ENCODE data around the gene CCL8.

The CCL8 gene
- total RNA-seq: 0 reads per million in 3 experiments

DNA sequence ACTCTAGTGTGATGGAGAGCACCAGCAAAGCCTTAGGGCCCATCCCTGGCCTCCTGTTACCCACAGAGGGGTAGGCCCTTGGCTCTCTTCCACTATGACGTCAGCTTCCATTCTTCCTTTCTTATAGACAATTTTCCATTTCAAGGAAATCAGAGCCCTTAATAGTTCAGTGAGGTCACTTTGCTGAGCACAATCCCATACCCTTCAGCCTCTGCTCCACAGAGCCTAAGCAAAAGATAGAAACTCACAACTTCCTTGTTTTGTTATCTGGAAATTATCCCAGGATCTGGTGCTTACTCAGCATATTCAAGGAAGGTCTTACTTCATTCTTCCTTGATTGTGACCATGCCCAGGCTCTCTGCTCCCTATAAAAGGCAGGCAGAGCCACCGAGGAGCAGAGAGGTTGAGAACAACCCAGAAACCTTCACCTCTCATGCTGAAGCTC lies at the start of gene CCL8:
TSS of gene CCL8 (plus strand) at position 397 of the 445 bp plus-strand sequence. CDS start 67 bp downstream, outside the sequence.
- DNase-seq: no peak

DNA sequence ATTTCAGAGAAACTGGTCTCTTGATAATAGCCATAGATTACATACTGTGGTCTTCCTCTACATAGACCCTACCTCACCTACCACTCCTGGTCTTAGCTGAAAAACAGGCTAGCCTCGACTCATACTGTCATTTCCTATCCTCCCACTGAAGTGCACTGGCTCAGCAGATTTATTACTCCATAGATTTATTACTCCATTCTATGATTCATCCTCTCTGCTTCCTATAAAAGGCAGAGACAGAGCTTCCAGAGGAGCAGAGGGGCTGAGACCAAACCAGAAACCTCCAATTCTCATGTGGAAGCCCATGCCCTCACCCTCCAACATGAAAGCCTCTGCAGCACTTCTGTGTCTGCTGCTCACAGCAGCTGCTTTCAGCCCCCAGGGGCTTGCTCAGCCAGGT lies 49.3 kb upstream of the CCL8 start, which contains the start of gene CCL7:
TSS of gene CCL7 (plus strand) at position 253 of the 400 bp plus-strand sequence. CDS start at position 323, 70 bp downstream.
- no peak for DNase-seq

DNA sequence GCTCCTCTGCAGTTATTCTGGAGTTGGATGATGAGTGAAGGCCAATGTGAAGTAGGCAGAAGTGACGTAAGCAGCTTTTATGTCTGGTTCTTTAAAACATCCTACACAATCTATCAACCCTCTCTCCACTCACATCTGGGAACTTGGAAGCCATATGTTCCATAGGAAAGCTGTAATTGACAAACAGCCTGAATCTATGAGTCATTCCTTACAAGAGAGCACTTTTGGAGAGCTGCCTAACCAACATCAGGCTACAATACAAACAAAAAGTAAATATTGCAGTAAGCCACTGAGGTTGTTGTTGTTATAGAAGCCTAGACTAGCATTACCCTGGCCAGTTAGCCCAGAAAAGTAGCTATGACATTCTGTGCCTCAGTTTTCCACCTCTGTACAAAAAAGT lies 43.4 kb upstream of the CCL8 start:
- no peak for DNase-seq

GRCh38 chr17:34276826-34277225 lies 42.4 kb upstream of the CCL8 start:
- DNase-seq: no peak

DNA sequence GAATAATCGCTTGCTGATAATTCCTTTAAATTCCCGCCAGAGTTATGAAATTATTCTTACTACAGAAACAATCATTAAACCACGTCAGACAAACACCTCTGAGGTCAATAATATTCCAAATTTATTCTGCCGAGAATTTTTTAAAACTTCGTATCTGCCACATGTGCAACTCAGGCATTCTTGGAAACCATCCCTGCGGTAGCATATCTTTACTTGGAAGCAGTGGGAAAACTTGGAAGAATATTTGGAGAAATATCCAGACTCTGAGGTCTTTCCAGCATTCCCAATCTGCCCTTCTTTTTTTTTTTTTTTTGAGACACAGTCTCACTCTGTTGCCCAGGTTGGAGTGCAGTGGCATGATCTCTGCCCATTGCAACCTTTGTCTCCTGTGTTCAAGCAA lies 35.7 kb upstream of the CCL8 start:
- no peak for DNase-seq

GRCh38 chr17:34285286-34285792 lies 33.9 kb upstream of the CCL8 start, which contains the start of gene CCL11:
Gene CCL11, plus strand, starts transcription at chr17:34285742. Its CDS starts 67 bp downstream, at chr17:34285809.
- DNase-seq: no peak

DNA sequence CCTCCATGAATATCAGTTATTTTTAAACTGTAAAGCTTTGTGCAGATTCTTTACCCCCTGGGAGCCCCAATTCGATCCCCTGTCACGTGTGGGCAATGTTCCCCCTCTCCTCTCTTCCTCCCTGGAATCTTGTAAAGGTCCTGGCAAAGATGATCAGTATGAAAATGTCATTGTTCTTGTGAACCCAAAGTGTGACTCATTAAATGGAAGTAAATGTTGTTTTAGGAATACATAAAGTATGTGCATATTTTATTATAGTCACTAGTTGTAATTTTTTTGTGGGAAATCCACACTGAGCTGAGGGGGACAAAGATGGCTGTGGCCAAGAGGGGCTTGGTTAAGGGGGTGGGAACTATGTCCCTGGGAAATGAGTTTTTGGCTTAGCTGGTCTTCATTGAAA lies 31.4 kb upstream of the CCL8 start:
- DNase-seq: no peak

DNA sequence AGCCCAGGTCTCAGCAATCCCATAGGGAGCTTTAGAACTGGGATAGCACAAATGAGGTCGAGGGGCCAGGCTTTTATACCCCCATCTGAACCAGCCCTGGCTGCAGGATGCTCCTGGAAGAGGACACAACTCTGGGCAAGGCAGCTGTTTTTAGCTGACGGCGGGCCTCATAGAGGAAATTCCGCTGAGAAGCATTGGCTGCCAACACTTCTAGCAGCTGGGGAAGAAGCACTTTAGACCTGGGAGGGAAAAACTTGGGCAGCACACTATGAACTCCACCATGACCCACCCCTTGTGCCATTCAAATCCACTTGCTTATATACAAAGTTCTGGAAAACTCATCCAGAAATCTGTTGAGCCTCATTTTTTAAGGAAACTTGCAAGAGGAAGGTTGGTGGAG lies 28.6 kb upstream of the CCL8 start:
- no peak for DNase-seq

GRCh38 chr17:34291721-34292348 lies 27.4 kb upstream of the CCL8 start:
- DNase-seq: no peak

DNA sequence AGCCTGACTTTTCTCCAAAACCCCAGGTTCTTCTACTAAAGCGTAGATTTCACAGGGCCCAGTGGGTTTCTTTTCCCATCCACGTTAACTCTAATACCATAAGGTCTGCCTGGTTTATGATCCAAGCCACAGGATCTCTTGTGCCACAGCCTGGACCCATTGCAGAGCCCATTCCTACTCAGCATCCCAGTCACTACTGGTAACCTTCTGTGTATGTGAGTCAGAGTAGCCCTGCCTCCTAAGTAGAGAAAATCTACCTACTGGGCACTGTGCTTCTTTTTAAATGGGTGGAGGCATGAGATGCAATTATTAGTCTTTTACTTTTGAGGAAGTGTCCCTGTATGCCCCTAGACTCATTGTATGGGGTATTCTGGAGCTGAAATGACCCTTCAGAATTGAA lies 20.2 kb upstream of the CCL8 start:
- no peak for DNase-seq

- DNase-seq: no peak
Measured at GRCh38 chr17:34299956-34300577, 19.2 kb upstream of the CCL8 start.

DNA sequence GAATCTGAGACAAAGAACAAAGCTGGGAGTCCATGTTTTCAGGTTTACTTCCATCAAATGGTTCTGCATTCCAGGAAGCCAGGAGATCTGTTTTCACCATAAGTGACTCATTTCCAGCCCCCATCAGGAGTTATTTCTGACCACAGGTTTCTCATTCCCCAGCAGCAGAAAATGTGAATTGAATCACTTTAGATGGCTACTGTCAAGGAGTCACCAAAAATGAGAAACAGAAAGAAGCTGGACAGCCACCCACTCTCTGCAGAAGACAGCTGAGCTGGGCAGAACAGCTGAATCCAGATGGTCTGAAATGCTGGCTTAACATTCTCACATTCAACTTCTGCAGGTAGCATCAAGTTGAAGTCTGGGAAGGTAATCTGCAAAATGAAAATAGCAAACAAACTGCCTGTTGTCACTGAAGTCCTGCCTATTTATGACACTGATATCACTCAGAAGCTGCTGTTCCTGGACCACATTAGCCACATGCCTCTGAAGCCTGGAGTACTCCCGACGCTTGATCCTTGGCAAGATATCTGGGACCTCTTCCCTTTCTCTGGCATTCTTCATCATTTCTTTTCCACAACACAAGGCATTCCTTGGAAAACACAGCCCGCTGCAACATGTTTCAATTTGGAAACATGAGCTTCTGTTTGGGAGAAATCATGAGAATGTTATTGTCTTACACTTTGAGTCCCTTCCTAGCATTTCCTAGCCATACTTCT lies 18.4 kb upstream of the CCL8 start:
- no peak for DNase-seq

DNA sequence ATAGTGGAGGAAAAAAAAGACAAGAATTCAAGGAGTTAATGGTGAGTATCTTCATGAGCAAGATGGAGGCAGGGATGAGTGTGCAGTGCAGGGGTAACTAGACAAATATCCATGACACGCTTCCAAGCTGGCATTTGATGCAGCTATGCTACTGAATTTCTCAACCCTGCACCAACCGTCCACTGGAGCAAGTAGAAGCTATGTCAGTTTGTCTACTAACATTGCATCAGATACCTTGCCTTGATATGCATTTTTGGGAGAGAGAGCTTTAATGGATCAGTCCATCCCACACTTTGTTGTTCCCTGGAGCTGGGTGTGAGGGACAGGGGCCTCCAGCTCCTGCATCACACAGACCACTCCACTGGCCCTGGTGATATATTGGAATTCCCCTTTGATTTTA lies 17.2 kb upstream of the CCL8 start:
- no peak for DNase-seq

GRCh38 chr17:34302636-34303035 lies 16.6 kb upstream of the CCL8 start:
- no peak for DNase-seq

- DNase-seq: no peak
Measured at GRCh38 chr17:34303606-34304005, 15.6 kb upstream of the CCL8 start.

GRCh38 chr17:34305061-34305460 lies 14.2 kb upstream of the CCL8 start:
- DNase-seq: no peak

GRCh38 chr17:34305606-34306005 lies 13.6 kb upstream of the CCL8 start:
- DNase-seq: no peak

- DNase-seq: no peak
Measured at GRCh38 chr17:34306466-34306865, 12.8 kb upstream of the CCL8 start.

GRCh38 chr17:34307110-34307509 lies 12.1 kb upstream of the CCL8 start:
- DNase-seq: no peak

GRCh38 chr17:34308371-34308770 lies 10.9 kb upstream of the CCL8 start:
- no peak for DNase-seq

GRCh38 chr17:34311291-34311690 lies 7.9 kb upstream of the CCL8 start:
- no peak for DNase-seq

GRCh38 chr17:34312080-34312479 lies 7.2 kb upstream of the CCL8 start:
- DNase-seq: no peak

DNA sequence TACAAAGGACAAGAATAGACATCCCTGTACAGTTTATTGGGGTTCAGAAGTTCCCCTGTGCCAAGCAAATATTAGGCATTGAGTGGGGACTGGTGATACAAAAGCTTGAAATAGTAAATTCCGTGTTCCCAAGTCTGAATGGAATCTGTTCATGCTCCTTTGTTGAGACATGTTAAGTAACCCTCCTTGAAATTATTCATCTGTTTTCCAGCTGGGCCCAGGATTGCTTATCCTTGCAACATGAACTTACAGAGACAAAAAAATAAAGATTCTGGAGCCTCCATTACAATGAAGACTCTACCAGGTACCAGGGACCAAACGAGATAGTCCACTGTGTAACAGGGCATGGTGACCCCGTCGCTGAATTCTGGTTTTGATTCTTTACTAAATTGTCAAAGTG lies 6.1 kb upstream of the CCL8 start:
- no peak for DNase-seq

GRCh38 chr17:34314279-34314678 lies 5.0 kb upstream of the CCL8 start:
- DNase-seq: no peak

Measured in central memory CD4-positive, alpha-beta T cell (primary cell).